HEK293 (cell line): ENCODE data around the gene MYEF2.

Source experiments
- SALL2 ChIP-seq: fragments of 450-650 bp; formaldehyde crosslinking; IDR thresholded peaks from 2 replicates; pipeline ENCODE4 v1.5.0; 2017; ENCODE audit warnings: missing biosample characterization, mild to moderate bottlenecking, missing genetic modification characterization, borderline replicate concordance
- TF ChIP-seq, protein P1 (sequence below): fragments of 450-650 bp; formaldehyde crosslinking; IDR thresholded peaks from 2 replicates; pipeline ENCODE4 v1.5.1; 2016; ENCODE audit warnings: missing biosample characterization, missing genetic modification characterization

GRCh38 chr15:48221261-48221660, 43.2 kb upstream of the MYEF2 start:
- TF ChIP-seq SALL2 (tag by site-specific recombination), result no peak
- TF ChIP-seq, protein P1, sequence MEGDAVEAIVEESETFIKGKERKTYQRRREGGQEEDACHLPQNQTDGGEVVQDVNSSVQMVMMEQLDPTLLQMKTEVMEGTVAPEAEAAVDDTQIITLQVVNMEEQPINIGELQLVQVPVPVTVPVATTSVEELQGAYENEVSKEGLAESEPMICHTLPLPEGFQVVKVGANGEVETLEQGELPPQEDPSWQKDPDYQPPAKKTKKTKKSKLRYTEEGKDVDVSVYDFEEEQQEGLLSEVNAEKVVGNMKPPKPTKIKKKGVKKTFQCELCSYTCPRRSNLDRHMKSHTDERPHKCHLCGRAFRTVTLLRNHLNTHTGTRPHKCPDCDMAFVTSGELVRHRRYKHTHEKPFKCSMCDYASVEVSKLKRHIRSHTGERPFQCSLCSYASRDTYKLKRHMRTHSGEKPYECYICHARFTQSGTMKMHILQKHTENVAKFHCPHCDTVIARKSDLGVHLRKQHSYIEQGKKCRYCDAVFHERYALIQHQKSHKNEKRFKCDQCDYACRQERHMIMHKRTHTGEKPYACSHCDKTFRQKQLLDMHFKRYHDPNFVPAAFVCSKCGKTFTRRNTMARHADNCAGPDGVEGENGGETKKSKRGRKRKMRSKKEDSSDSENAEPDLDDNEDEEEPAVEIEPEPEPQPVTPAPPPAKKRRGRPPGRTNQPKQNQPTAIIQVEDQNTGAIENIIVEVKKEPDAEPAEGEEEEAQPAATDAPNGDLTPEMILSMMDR (tag by site-specific recombination), result no peak
